Measurements from ENCODE around the gene DIMT1.

Gene DIMT1

DNA sequence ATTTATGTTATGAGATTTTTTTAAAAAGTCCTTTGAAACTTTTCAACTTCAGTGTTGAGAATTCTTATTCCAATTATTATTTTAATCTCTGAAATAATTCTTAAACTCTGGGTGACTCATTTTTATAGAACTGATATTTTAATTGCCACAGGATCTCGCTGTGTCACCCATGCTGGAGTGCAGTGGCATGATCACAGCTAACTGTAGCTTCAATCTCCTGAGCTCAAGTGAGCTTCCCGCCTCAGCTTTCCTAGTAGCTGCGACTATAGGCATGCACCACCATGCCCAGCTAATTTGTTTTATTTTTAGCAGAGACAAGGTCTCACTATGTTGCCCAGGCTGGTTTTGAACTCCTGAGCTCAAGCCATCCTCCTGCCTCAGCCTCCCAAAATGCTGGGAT, 41.0 kb downstream of the DIMT1 start:
- peaks cover 32% of the 10 kb centered on the region for H3K36me3 ChIP-seq
- TF ChIP-seq CTCF (IDR thresholded peaks at IDR 0.05; ENCODE audit: low read depth, low read length) = no peak
- DNase-seq = no peak

DNA sequence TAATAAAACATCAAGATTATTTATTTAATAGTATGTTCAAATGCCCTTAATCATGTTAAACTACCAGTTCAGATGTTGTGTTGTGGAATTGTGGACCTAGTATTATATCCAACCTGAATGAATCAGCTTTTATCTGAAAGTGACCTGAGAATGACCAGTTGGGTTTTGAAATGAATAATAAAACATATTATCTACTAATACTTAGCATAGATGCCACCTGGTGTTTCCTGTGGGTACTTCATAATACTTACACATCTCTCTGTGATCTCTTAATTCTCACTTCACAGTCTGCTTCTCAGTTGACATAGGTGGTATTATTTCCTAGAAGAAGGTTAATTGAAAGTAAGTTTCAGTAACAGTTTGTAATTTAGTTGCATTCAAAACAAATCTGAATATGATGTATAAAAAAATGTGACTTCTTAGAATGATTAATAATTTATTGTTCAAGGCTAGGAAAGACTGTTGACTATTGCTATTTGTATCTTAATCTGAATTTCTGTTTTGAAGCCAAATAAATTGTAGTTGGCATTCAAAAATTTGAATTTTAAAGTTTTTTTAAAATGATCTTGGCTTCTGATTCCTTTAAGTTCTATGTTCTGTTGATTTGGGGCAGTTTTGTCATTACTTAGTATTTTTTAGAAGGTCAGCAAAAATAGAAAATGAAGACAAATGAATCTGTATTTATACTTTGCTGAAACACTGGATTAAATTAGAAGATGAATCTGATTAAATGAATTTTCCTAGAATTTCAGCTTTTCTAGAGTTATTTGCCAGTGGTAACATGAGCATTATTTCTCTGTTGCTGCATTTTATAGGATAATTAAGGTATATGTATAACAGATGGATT, 49.5 kb downstream of the DIMT1 start:
- peak; percentile 59 for TF ChIP-seq CTCF (IDR thresholded peaks at IDR 0.05; ENCODE audit: low read depth, low read length)
- Histone ChIP-seq H3K4me3 (ENCODE audit: low read depth, low read length) (no peak overlapping the region), H3K4me1 (no peaks in the 10 kb centered on the region), H3K36me3 (peaks cover 49% of the 10 kb centered on the region), H3K9me3 (no peaks in the 10 kb centered on the region), H3K27me3 (no peaks in the 10 kb centered on the region)
- DNase-seq = peak; percentile 45

More for the DNA sequence above, 41.0 kb downstream of the DIMT1 start:
- no peaks in the 10 kb centered on the region for H3K4me1 ChIP-seq
- no peaks in the 10 kb centered on the region for H3K9me3 ChIP-seq
- H3K27me3 ChIP-seq = no peaks in the 10 kb centered on the region
- H3K4me3 ChIP-seq (ENCODE audit: low read depth, low read length) = no peak overlapping the region

- H3K4me3 ChIP-seq (ENCODE audit: low read depth, low read length) = no peak overlapping the region
- H3K27me3 ChIP-seq = no peaks in the 10 kb centered on the region
- peaks cover 36% of the 10 kb centered on the region for H3K36me3 ChIP-seq
- H3K4me1 ChIP-seq = no peaks in the 10 kb centered on the region
- no peak for TF ChIP-seq CTCF (IDR thresholded peaks at IDR 0.05; ENCODE audit: low read depth, low read length)
- DNase-seq = no peak
- no peaks in the 10 kb centered on the region for H3K9me3 ChIP-seq
Measured at GRCh38 chr5:62348723-62349481, 54.8 kb downstream of the DIMT1 start.

GRCh38 chr5:62347928-62348327, 55.8 kb downstream of the DIMT1 start:
- DNase-seq = no peak
- H3K36me3 ChIP-seq = peaks cover 26% of the 10 kb centered on the region

DNA sequence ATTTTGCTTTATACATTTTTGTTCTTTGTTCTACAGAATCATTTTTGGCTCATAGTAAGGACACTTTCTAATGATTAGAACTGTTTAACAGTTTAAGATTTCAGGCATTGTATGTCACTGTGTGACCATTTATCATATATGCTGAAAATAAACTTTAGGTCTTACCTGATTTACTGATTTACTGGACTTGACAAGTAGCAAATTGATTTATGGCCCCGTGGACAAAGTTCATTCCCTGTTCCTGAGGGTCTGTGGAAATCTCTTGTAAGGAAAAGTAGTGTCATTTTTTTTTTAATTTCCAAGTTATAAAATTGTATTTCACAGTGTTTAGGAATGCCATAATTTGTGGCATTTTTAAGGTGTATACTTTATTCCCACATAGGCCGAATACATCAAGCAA, 57.0 kb downstream of the DIMT1 start:
- DNase-seq = no peak
- no peak for TF ChIP-seq CTCF (IDR thresholded peaks at IDR 0.05; ENCODE audit: low read depth, low read length)
- H3K4me1 ChIP-seq = no peaks in the 10 kb centered on the region
- H3K9me3 ChIP-seq = no peaks in the 10 kb centered on the region
- H3K27me3 ChIP-seq = no peaks in the 10 kb centered on the region
- no peak overlapping the region for H3K4me3 ChIP-seq (ENCODE audit: low read depth, low read length)
- peaks cover 21% of the 10 kb centered on the region for H3K36me3 ChIP-seq

More at GRCh38 chr5:62347928-62348327, 55.8 kb downstream of the DIMT1 start:
- H3K4me1 ChIP-seq = no peaks in the 10 kb centered on the region
- TF ChIP-seq CTCF (IDR thresholded peaks at IDR 0.05; ENCODE audit: low read depth, low read length) = no peak
- H3K27me3 ChIP-seq = no peaks in the 10 kb centered on the region
- no peak overlapping the region for H3K4me3 ChIP-seq (ENCODE audit: low read depth, low read length)
- H3K9me3 ChIP-seq = no peaks in the 10 kb centered on the region

GRCh38 chr5:62343428-62343827, 60.3 kb downstream of the DIMT1 start:
- no peak for TF ChIP-seq CTCF (IDR thresholded peaks at IDR 0.05; ENCODE audit: low read depth, low read length)
- no peak for DNase-seq
- Histone ChIP-seq H3K4me1 (no peaks in the 10 kb centered on the region), H3K36me3 (peaks cover 5% of the 10 kb centered on the region; the same call in 1 of the 2 replicates), H3K9me3 (no peaks in the 10 kb centered on the region), H3K4me3 (ENCODE audit: low read depth, low read length) (no peak overlapping the region), H3K27me3 (no peaks in the 10 kb centered on the region)

Data from BE2C (cell line).